ENCODE results near the gene ANKRD13C.
"Not testable (repeated sequence)": the region's sequence is repeated elsewhere in the genome, so short reads cannot be mapped to it uniquely, and the experiment has no call there.

DNA sequence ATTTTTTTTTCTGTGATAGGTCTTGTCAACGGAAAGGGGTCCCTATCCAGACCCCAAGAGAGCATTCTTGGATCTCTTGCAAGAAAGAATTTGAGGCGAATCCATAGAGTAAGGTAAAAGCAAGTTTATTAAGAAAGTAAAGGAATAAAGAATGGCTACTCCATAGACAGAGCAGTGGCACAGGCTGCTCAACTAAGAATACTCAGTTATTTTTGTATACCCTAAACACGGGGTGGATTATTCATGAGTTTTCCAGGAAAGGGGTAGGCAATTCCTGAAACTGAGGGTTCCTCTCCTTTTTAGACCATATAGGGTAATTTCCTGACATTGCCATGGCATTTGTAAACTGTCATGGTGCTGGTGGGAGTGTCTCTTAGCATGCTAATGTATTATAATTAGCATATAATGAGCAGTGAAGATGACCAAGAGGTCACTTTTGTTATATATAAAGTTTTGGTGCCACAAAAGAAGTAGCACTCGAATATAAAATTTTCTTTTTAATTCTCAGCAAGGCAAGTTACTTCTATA is 12.0 kb upstream of the ANKRD13C start:
- not testable (repeated sequence) for TF ChIP-seq CTCF (conservative IDR thresholded peaks at IDR 0.05 in 1 of 2, IDR thresholded peaks at IDR 0.05 in 1 of 2; ENCODE audit: low read depth in 1 of 2, low read length in 2 of 2); EZH2 (IDR thresholded peaks at IDR 0.05; ENCODE audit: low read length, missing control alignments)

Data from fibroblast of lung (primary cell).